GM18505 (cell line): ENCODE measurements around the gene EPB41L1.

Experiments used
- ATAC-seq: cut with Tn5 transposase; IDR thresholded peaks from one replicate; pipeline ENCODE4 v1.9.1; 2021; ENCODE audit not compliant: unreplicated experiment
- POLR2A ChIP-seq: IDR thresholded peaks from 4 replicates; pipeline ENCODE4 v1.6.1; 2011; ENCODE audit warnings: borderline replicate concordance; ENCODE audit not compliant: insufficient read depth, insufficient read length; ENCODE audit errors: extremely low read depth

EPB41L1 gene

DNA sequence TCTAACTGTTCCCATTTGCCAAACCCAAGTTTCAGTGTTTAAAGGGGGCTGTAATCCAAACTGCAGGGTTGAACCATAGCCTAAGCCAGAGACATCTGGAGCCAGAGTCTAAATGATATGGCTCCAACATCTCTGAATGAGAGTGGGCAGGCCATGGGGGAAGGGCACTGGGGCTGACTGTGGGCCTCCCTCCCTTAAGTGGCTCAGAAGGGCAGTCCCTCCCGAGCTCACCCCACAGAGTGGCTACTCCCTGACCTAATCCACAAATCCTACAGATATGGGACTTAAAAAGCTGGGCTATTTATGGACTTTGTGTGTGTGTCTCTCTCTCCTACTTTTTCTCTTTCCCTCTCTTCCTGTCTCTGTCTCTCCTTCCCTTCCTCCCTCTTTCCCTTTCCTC lies 45.9 kb downstream of the EPB41L1 start:
- ATAC-seq = no peak

GRCh38 chr20:36201198-36201597 lies 46.7 kb downstream of the EPB41L1 start:
- no peak for ATAC-seq
- no peak for TF ChIP-seq POLR2A

More for the DNA sequence above, 45.9 kb downstream of the EPB41L1 start:
- TF ChIP-seq POLR2A = no peak

GRCh38 chr20:36202891-36203338 lies 48.4 kb downstream of the EPB41L1 start:
- no peak for ATAC-seq
- no peak for TF ChIP-seq POLR2A

DNA sequence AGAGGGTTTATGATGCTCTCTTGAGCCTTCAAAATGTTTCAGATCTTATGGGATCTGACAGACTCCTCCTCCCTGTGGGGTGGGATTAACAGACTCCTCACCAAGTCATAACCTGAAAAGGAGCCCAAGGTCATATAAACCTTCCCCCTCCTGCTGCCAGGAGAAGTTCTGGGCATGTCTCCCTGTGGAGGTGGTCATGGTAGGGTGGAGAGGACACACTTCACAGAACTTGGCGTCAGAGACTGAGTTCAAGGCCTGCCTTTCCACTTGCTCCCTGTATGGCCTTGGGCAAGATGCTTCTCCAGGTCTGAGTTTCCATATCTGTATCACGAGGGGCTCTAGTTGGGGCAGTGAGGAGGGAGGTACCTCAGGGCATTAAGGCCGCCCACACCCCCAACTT lies 49.3 kb downstream of the EPB41L1 start:
- TF ChIP-seq POLR2A = no peak
- ATAC-seq = no peak

DNA sequence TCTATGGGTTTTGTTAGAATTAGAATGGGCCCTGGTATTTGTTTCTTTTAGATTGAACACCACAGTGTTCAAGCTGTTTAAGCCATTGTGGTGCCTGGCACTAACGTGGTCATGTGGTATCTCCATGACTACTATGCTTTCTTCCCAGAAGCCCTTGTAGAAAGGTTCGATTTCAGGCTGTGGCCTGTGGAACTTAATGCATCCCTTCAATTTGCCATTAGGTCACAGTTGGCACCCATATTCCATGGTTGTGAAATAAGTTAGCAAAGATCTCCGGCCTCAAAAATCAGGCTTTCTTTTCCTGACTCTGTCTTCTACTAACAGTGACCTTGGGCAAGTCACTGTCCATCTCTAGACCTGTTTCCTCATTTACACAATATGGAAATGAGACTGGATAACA lies 50.5 kb downstream of the EPB41L1 start:
- TF ChIP-seq POLR2A = no peak

DNA sequence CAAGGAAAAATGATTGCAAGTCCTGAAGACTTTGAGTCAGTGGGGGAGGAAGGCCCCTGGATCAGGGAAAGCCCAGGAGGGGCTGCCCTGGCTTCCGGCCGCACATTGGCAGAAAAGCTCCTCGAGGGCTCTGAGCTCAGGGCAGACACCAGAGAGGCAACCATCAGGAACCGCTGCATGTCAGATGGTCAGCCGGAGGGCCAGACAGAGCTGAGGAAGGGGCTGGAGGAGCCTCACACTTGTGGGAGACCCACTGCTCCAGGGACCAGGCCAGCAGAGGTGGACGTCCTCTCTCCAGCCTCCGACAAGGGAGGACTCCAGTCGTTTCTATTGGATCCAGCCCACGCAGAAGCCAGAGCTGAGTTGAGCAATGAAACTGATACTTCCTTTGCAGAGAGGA lies 51.5 kb downstream of the EPB41L1 start:
- TF ChIP-seq POLR2A = no peak
- no peak for ATAC-seq

More for the DNA sequence above, 50.5 kb downstream of the EPB41L1 start:
- ATAC-seq = no peak

GRCh38 chr20:36206641-36207040 lies 52.1 kb downstream of the EPB41L1 start:
- no peak for TF ChIP-seq POLR2A
- ATAC-seq = no peak

DNA sequence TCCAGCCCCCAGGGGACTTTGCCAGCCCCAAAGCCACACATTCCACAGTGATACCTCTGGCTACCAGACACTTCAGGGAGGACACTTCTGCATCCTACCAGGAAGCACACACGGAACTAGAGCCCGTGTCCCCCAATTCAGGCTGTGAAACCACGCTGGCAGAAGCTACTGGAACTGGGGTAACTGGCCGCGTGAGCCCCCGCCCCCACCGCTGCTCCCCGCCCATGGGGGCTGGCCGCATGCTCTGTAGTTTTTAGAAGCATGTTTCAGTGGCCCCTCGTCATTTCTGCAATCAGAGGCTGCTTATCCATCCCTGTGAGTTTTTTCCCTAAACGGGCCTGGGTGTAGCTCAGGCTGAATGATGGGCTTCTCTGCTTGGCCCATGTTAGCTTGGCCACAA lies 53.1 kb downstream of the EPB41L1 start:
- no peak for TF ChIP-seq POLR2A
- no peak for ATAC-seq

GRCh38 chr20:36208257-36208656 lies 53.7 kb downstream of the EPB41L1 start:
- no peak for TF ChIP-seq POLR2A
- ATAC-seq = no peak

GRCh38 chr20:36210436-36211021 lies 56.0 kb downstream of the EPB41L1 start:
- TF ChIP-seq POLR2A = no peak
- ATAC-seq = no peak

DNA sequence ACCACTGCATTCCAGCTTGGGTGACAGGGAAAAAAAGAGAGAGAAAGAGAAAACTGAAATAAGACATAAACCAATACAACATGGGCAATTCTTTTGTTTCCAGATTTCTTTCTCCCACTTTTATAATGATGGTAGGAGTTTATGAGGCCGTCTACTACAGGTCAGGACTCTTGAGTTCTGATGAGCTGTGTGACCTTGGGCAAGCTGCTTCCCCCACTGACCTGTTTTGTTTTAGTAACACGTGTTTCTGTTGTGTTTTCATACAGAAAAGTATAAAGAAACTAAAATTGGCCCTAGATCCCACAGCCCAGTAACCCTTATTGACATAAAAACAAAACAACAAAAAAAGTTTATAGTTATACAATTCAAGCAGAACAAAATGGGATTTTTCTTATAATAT lies 58.8 kb downstream of the EPB41L1 start:
- TF ChIP-seq POLR2A = no peak
- ATAC-seq = no peak

GRCh38 chr20:36214684-36215256 lies 60.2 kb downstream of the EPB41L1 start:
- ATAC-seq = no peak
- TF ChIP-seq POLR2A = no peak

DNA sequence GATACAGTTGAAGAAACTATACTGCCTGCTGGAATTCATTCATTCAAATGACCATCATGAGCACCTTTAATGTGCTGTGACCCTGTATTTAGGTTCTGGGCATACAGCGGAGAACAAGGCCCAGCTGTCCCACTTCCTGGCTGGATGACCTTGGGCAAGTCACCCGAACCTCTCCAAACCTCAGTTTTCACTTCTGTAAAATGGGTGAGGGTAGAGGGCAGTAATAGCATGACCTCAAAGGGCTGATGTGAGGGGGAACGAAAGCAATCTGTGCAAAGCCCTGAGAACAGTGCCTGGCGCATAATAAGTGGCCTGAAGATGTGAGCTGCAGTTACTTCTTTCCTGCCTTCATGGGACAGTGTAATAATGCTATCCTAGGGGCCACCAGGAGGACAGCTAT lies 61.2 kb downstream of the EPB41L1 start:
- no peak for TF ChIP-seq POLR2A
- no peak for ATAC-seq

GRCh38 chr20:36216314-36217025 lies 61.9 kb downstream of the EPB41L1 start:
- ATAC-seq = no peak
- no peak for TF ChIP-seq POLR2A

- no peak for TF ChIP-seq POLR2A
- ATAC-seq = no peak
Measured at GRCh38 chr20:36217226-36217625, 62.7 kb downstream of the EPB41L1 start.

- TF ChIP-seq POLR2A = no peak
- ATAC-seq = no peak
Measured at GRCh38 chr20:36218380-36219064, 64.0 kb downstream of the EPB41L1 start.
